PC-3 (cell line): ENCODE measurements around the gene SCN10A. TPM values are rescaled to one million over a fixed set of nuclear protein-coding genes. Genes with fewer than 3 reads are reported as not detected.

Experiments used
- ATAC-seq: fragments of 200-7000 bp; cut with Tn5 transposase; 2 replicates; pipeline ENCODE4 v1.9.1; 2020; ENCODE audit warnings: mild to moderate bottlenecking, moderate library complexity
- BruUV-seq: library from RNA; stranded (reverse); fragments of 400-500 nt; replicated peaks from 2 replicates; lab custom pipeline; 2021; lab: Mats Ljungman, UMichigan
- CTCF ChIA-PET: fragments of 300-600 bp; sonication (Branson Sonifier 250); formaldehyde crosslinking; loops from one replicate; lab custom pipeline; 2022; ENCODE audit warnings: antibody characterized with exemption; lab: Charles Lee
- POLR2A ChIA-PET: fragments of 300-600 bp; sonication (Branson Sonifier 250); formaldehyde crosslinking; loops from one replicate; lab custom pipeline; 2022; ENCODE audit warnings: antibody characterized with exemption; ENCODE audit not compliant: unreplicated experiment; lab: Charles Lee
- DNase-seq: peaks from one replicate; pipeline ENCODE4 v3.0.0-alpha.2; 2015
- H2AFZ ChIP-seq: fragments of 300-600 bp; sonication (generic); 2 replicates; pipeline ENCODE4 v1.6.0; 2016; ENCODE audit warnings: antibody characterized with exemption, low read length
- H3F3A ChIP-seq: fragments of 300-600 bp; sonication (generic); one replicate; pipeline ENCODE4 v1.6.0; 2017; ENCODE audit warnings: antibody characterized with exemption, low read length, control low read depth, mild to moderate bottlenecking; ENCODE audit not compliant: unreplicated experiment
- H3K27ac ChIP-seq: fragments of 300-600 bp; sonication (generic); 2 replicates; pipeline ENCODE4 v1.5.1; 2016; ENCODE audit warnings: mild to moderate bottlenecking, low read length
- H3K27me3 ChIP-seq: fragments of 300-600 bp; sonication (generic); 2 replicates; pipeline ENCODE4 v1.6.1; 2016; ENCODE audit warnings: low read length, mixed read lengths
- H3K36me3 ChIP-seq: fragments of 300-600 bp; sonication (generic); 2 replicates; pipeline ENCODE4 v1.6.1; 2016; ENCODE audit warnings: low read depth, mixed run types, low read length, mixed read lengths
- H3K4me1 ChIP-seq: fragments of 300-600 bp; sonication (generic); 2 replicates; pipeline ENCODE4 v1.5.1; 2016; ENCODE audit warnings: low read length; ENCODE audit not compliant: insufficient read depth
- H3K4me2 ChIP-seq: fragments of 300-600 bp; sonication (generic); 2 replicates; pipeline ENCODE4 v1.6.0; 2016; ENCODE audit warnings: low read length
- H3K4me3 ChIP-seq: fragments of 300-600 bp; sonication (generic); 2 replicates; pipeline ENCODE4 v1.5.1; 2016; ENCODE audit warnings: mild to moderate bottlenecking, low read length, mixed read lengths
- H3K79me2 ChIP-seq: fragments of 300-600 bp; sonication (generic); 2 replicates; pipeline ENCODE4 v1.6.1; 2017; ENCODE audit warnings: low read length, mixed read lengths
- H3K9ac ChIP-seq: fragments of 300-600 bp; sonication (generic); 2 replicates; pipeline ENCODE4 v1.6.0; 2016; ENCODE audit warnings: mild to moderate bottlenecking, low read length
- H3K9me2 ChIP-seq: fragments of 300-600 bp; sonication (generic); replicated peaks from 2 replicates; pipeline ENCODE4 v1.6.1; 2016; ENCODE audit warnings: mixed run types, low read length, mixed read lengths
- H3K9me3 ChIP-seq: fragments of 300-600 bp; sonication (generic); 2 replicates; pipeline ENCODE4 v1.6.1; 2016; ENCODE audit warnings: low read length, mixed read lengths
- H4K20me1 ChIP-seq: fragments of 300-600 bp; sonication (generic); 2 replicates; pipeline ENCODE4 v1.6.1; 2016; ENCODE audit warnings: low read length, mixed read lengths
- EZH2 ChIP-seq: fragments of 300-600 bp; sonication (generic); IDR thresholded peaks from one replicate; pipeline ENCODE4 v1.6.1; 2017; ENCODE audit warnings: antibody characterized with exemption, mild to moderate bottlenecking, low read length; ENCODE audit not compliant: unreplicated experiment
- EZH2phosphoT487 ChIP-seq: fragments of 300-600 bp; sonication (generic); IDR thresholded peaks from 2 replicates; pipeline ENCODE4 v1.6.1; 2018; ENCODE audit warnings: mild to moderate bottlenecking, antibody characterized with exemption, low read length, borderline replicate concordance
- intact Hi-C: fragments of 100-400 bp; cut with micrococcal nuclease; formaldehyde crosslinking; loops from 2 replicates; pipeline ENCODE4 v1.9.0; 2023
- total RNA-seq: library from RNA; depleted of rRNA; stranded (reverse); fragments of >200 nt; gene quantifications from 2 replicates; pipeline ENCODE4 v1.2.3, GENCODE V29; 2014
- TF ChIP-seq, protein P1 (sequence below): fragments of 300-600 bp; sonication (generic); conservative IDR thresholded peaks from 2 replicates; pipeline ENCODE4 v1.5.1; 2017; ENCODE audit warnings: antibody characterized with exemption, low read depth, mild to moderate bottlenecking, low read length

SCN10A gene
- total RNA-seq, 1 experiment from 2014 or later, result not detected

DNA sequence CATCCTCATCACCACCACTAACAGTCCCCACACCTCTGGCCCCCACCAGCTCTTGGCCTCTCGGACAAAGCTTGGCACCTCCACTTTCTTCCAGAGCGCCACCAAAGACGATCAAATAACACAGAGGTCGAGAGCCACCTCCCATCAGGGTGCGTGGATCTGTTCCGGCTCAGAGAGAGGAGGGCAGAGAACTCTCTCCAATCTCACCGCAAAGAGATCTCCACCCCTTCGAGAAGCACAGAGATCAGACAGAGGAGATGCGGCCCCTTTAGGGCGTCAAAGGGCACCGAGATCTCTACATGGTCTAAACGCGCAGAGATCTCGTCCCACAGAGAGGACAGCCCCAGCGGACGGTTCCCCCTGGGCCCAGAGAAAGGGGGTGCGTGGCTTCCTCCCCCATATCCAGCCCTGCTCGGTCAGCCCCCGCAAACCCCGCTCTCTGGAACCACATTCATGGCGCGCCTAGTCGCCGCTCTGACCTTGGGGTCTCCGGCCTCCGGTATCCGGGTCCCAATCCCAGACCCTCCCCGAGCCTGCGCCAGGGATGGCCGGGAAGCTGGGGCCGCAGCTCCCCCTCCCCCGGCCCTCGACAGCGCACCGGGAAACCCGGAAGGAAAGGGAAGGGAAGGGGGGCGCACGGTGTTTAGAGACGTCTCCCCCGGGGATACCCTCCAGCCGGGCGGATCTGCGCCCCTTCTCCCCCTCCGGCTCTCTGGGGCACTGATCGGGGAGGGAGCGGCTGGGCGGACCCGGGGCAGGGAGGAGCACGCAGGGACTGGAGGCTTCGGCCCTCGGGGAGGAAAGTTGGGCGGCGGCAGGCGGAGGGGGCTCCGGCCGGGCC, 167.1 kb downstream of the SCN10A start:
- Histone ChIP-seq H3F3A (no peaks in the 10 kb centered on the region), H3K27me3 (peaks cover 65% of the 10 kb centered on the region), H3K4me3 (peak overlapping the region; percentile 20; the same call in 1 of the 2 replicates), H3K27ac (no peak overlapping the region), H3K4me1 (peaks cover 3% of the 10 kb centered on the region; the same call in 1 of the 2 replicates), H3K9me3 (no peaks in the 10 kb centered on the region), H3K4me2 (peak overlapping the region; percentile 60), H2AFZ (no peak overlapping the region), H3K79me2 (no peaks in the 10 kb centered on the region), H3K36me3 (no peaks in the 10 kb centered on the region), H3K9ac (no peak overlapping the region), H3K9me2 (no peaks in the 10 kb centered on the region), H4K20me1 (no peaks in the 10 kb centered on the region)
- DNase-seq, result no peak
- ChIA-PET CTCF (no interaction called here), POLR2A (no interaction called here)
- peak; percentile 5; the same call in 1 of the 2 replicates for ATAC-seq
- no TSS peak for BruUV-seq
- intact Hi-C loops, result no loop called here
- no peak for TF ChIP-seq EZH2phosphoT487
- peak; percentile 30 for TF ChIP-seq EZH2
- TF ChIP-seq, protein P1, sequence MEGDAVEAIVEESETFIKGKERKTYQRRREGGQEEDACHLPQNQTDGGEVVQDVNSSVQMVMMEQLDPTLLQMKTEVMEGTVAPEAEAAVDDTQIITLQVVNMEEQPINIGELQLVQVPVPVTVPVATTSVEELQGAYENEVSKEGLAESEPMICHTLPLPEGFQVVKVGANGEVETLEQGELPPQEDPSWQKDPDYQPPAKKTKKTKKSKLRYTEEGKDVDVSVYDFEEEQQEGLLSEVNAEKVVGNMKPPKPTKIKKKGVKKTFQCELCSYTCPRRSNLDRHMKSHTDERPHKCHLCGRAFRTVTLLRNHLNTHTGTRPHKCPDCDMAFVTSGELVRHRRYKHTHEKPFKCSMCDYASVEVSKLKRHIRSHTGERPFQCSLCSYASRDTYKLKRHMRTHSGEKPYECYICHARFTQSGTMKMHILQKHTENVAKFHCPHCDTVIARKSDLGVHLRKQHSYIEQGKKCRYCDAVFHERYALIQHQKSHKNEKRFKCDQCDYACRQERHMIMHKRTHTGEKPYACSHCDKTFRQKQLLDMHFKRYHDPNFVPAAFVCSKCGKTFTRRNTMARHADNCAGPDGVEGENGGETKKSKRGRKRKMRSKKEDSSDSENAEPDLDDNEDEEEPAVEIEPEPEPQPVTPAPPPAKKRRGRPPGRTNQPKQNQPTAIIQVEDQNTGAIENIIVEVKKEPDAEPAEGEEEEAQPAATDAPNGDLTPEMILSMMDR, result no peak

DNA sequence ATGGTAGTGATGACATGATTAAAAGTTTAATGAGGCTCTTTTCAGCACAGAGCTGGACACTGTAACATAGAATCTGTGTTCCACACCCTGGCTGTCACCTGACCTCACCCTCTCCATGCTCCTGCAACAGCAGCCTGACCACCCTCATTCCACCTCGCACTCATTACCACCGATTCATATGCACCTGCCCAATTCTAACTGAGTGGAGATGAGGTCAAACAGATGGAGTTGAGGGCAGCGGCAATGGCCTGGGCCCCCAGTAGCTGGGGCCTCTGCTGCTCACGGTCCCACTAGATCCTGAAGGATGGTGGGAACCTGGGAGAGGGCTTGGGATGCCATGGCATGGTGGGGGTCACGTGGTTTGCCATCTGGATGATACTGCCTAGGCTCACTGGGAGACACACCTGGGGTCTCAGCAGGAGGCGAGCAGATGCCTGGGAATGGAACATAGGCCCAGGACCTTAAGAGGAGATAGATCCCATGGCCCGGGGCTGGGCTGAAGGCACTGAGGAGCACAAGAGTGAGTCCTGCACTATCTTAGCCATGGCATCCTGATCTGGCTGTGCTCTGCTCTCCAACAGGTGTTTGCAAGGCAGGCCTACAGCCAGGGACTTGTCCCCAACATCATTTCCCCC, 167.9 kb downstream of the SCN10A start:
- Histone ChIP-seq H3K4me3 (no peak overlapping the region), H3K27me3 (peaks cover 71% of the 10 kb centered on the region), H3K4me1 (peaks cover 3% of the 10 kb centered on the region; the same call in 1 of the 2 replicates), H3F3A (no peaks in the 10 kb centered on the region), H3K36me3 (no peaks in the 10 kb centered on the region), H3K9ac (no peak overlapping the region), H2AFZ (no peak overlapping the region), H3K4me2 (no peak overlapping the region), H3K79me2 (no peaks in the 10 kb centered on the region), H3K9me2 (no peaks in the 10 kb centered on the region), H4K20me1 (no peaks in the 10 kb centered on the region), H3K9me3 (no peaks in the 10 kb centered on the region), H3K27ac (no peak overlapping the region)
- DNase-seq (no peak), ATAC-seq (no peak)
- ChIA-PET POLR2A (no interaction called here), CTCF (no interaction called here)
- intact Hi-C loops, result no loop called here
- BruUV-seq, result no TSS peak
- TF ChIP-seq EZH2phosphoT487, result no peak
- TF ChIP-seq EZH2, result no peak

DNA sequence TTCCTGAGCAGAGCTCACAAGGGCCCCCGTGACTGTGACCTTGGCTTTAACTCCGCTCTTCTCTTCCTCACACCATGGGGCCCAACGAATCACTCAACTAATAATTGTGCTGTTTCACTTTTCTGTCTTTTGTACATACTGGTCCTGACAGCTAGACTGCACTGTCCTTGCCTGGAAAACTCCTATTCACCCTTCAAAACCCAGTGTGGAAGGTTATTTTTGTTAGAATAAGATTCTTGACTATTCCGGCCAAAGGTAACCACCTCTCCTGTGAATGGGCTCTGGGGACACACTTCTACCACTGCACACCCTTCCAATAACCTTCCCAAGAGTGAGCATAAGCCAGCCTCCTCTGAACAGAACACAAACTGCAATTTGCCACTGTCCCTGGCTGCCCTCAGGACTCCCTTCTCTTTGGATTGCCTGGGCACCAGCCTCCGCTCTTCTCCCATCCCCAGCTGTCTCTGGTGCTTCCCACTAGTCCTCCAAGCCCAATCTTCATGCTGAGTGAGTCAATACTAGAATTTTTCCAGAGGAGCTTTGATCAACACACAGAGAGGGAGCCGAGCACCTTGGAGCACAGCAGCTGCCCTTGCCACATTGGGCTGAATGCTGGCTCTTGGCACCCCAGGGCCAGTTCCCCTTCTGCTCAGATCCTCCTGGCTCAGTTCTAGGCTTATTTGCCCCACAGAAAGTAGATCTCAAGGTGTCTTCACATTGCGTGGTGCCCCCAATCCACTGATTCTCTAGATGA, 168.6 kb downstream of the SCN10A start:
- DNase-seq, result no peak
- POLR2A ChIA-PET, result no interaction called here
- CTCF ChIA-PET, result interaction anchor here (0.6 kb wide), 1 partner anchor 692 kb away, joined by 3 read pairs; no protein-coding TSS in a partner anchor

More for the DNA sequence above, 168.6 kb downstream of the SCN10A start:
- H3K36me3 ChIP-seq, result no peaks in the 10 kb centered on the region
- TF ChIP-seq EZH2phosphoT487 (no peak), EZH2 (no peak)
- TF ChIP-seq, protein P1, result no peak
- ATAC-seq, result no peak
- no peak overlapping the region for H3K4me2 ChIP-seq
- no peaks in the 10 kb centered on the region for H3K79me2 ChIP-seq
- H3K9me2 ChIP-seq, result no peaks in the 10 kb centered on the region
- H2AFZ ChIP-seq, result no peak overlapping the region
- H3K4me1 ChIP-seq, result peaks cover 3% of the 10 kb centered on the region; the same call in 1 of the 2 replicates
- H3F3A ChIP-seq, result no peaks in the 10 kb centered on the region
- no TSS peak for BruUV-seq
- no peak overlapping the region for H3K4me3 ChIP-seq
- intact Hi-C loops, result loop anchor here (2.0 kb wide), 1 partner anchor 197 kb away; no protein-coding TSS in a partner anchor
- H3K9ac ChIP-seq, result no peak overlapping the region
- H4K20me1 ChIP-seq, result no peaks in the 10 kb centered on the region
- no peak overlapping the region for H3K27ac ChIP-seq
- no peaks in the 10 kb centered on the region for H3K9me3 ChIP-seq
- H3K27me3 ChIP-seq, result peaks cover 71% of the 10 kb centered on the region
